ENCODE results near the gene ZHX3.
A peak's percentile ranks its signal among the peaks of the same experiment; 100 is the strongest.

The ZHX3 gene

DNA sequence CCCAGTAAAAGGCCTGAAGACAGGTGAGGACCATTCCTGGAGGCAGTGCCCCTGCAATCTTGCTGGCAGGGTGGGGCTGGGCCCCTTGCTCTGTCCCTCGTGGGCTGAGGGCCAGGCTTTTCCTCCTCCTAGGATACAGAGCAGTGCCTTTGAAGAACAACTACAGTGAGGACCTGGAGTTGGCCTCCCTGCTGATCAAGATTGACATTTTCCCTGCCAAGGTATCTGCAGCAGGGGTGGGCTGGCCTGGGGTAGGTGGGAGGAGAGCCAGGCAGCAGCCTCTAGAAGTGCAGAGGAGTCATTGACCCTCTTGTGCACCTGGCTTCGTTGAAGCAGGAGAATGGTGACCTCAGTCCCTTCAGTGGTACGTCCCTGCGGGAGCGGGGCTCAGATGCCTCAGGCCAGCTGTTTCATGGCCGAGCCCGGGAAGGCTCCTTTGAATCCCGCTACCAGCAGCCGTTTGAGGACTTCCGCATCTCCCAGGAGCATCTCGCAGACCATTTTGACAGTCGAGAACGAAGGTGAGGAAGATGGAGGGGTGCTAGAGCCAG, 143.7 kb downstream of the ZHX3 start:
- peaks cover 82% of the 10 kb centered on the region; the same call in 1 of the 2 replicates for H3K36me3 ChIP-seq (ENCODE audit: insufficient read depth, low read length)
- peaks cover 14% of the 10 kb centered on the region for H4K20me1 ChIP-seq (ENCODE audit: insufficient read depth, low read length, poor library complexity, severe bottlenecking)

DNA sequence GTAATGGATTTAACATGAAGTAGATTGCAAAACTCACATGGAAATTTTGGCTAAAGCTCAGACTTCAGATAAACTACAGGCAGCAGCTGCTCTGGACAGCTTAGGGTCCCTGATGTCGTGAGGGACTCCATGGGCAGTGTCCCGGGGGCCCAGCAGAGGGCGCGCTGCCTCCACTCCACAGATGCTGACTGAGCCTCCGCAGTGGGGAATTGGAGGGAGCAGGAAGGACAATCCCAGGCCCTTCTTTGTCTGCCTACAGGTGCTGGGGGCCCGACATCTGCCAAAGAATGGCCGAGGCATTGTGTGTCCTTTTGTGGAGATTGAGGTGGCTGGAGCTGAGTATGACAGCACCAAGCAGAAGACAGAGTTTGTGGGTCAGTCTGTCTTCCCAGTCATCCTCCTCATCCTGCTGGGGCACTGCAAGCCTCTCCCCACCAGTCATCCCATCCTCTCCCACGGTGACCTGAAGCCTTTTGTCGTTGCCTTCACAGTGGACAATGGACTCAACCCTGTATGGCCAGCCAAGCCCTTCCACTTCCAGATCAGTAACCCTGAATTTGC, 144.3 kb downstream of the ZHX3 start:
- no peaks in the 10 kb centered on the region for H3K9me3 ChIP-seq (ENCODE audit: insufficient read depth, low read depth, low read length)
- H2AFZ ChIP-seq (ENCODE audit: low read length): no peak overlapping the region
- peaks cover 89% of the 10 kb centered on the region; the same call in 1 of the 2 replicates for H3K36me3 ChIP-seq (ENCODE audit: insufficient read depth, low read length)
- peaks cover 20% of the 10 kb centered on the region for H4K20me1 ChIP-seq (ENCODE audit: insufficient read depth, low read length, poor library complexity, severe bottlenecking)
- peaks cover under 1% of the 10 kb centered on the region for H3K4me1 ChIP-seq (ENCODE audit: insufficient read depth, low read length, poor library complexity, severe bottlenecking)
- H3K4me2 ChIP-seq (ENCODE audit: low read depth, low read length, poor library complexity, severe bottlenecking): no peak overlapping the region
- H3K9ac ChIP-seq (ENCODE audit: low read depth, low read length, poor library complexity, severe bottlenecking): no peak overlapping the region
- no peaks in the 10 kb centered on the region for H3F3A ChIP-seq (ENCODE audit: low read depth)
- no peak overlapping the region for H3K4me3 ChIP-seq (ENCODE audit: low read length, poor library complexity, severe bottlenecking)
- TF ChIP-seq, protein P1, sequence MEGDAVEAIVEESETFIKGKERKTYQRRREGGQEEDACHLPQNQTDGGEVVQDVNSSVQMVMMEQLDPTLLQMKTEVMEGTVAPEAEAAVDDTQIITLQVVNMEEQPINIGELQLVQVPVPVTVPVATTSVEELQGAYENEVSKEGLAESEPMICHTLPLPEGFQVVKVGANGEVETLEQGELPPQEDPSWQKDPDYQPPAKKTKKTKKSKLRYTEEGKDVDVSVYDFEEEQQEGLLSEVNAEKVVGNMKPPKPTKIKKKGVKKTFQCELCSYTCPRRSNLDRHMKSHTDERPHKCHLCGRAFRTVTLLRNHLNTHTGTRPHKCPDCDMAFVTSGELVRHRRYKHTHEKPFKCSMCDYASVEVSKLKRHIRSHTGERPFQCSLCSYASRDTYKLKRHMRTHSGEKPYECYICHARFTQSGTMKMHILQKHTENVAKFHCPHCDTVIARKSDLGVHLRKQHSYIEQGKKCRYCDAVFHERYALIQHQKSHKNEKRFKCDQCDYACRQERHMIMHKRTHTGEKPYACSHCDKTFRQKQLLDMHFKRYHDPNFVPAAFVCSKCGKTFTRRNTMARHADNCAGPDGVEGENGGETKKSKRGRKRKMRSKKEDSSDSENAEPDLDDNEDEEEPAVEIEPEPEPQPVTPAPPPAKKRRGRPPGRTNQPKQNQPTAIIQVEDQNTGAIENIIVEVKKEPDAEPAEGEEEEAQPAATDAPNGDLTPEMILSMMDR (conservative IDR thresholded peaks at IDR 0.05; ENCODE audit: low read length): peak; percentile 95
- no peak for TF ChIP-seq EZH2phosphoT487 (IDR thresholded peaks at IDR 0.05; ENCODE audit: borderline replicate concordance)
- no peaks in the 10 kb centered on the region for H3K27me3 ChIP-seq (ENCODE audit: insufficient read depth, low read length, poor library complexity, severe bottlenecking)
- no peaks in the 10 kb centered on the region for H3K9me2 ChIP-seq (replicated peaks; ENCODE audit: low read depth, low read length)
- no peaks in the 10 kb centered on the region for H3K79me2 ChIP-seq (ENCODE audit: insufficient read depth, low read length)

More for the DNA sequence above, 143.7 kb downstream of the ZHX3 start:
- Histone ChIP-seq H3K9me3 (ENCODE audit: insufficient read depth, low read depth, low read length) (no peaks in the 10 kb centered on the region), H3K4me3 (ENCODE audit: low read length, poor library complexity, severe bottlenecking) (no peak overlapping the region), H3K4me1 (ENCODE audit: insufficient read depth, low read length, poor library complexity, severe bottlenecking) (no peaks in the 10 kb centered on the region), H3K9me2 (replicated peaks; ENCODE audit: low read depth, low read length) (no peaks in the 10 kb centered on the region), H3K79me2 (ENCODE audit: insufficient read depth, low read length) (no peaks in the 10 kb centered on the region), H3F3A (ENCODE audit: low read depth) (no peaks in the 10 kb centered on the region), H3K4me2 (ENCODE audit: low read depth, low read length, poor library complexity, severe bottlenecking) (no peak overlapping the region), H3K9ac (ENCODE audit: low read depth, low read length, poor library complexity, severe bottlenecking) (no peak overlapping the region), H3K27me3 (ENCODE audit: insufficient read depth, low read length, poor library complexity, severe bottlenecking) (no peaks in the 10 kb centered on the region), H2AFZ (ENCODE audit: low read length) (no peak overlapping the region)
- no peak for TF ChIP-seq EZH2phosphoT487 (IDR thresholded peaks at IDR 0.05; ENCODE audit: borderline replicate concordance)
- TF ChIP-seq, protein P1 (conservative IDR thresholded peaks at IDR 0.05; ENCODE audit: low read length): no peak

DNA sequence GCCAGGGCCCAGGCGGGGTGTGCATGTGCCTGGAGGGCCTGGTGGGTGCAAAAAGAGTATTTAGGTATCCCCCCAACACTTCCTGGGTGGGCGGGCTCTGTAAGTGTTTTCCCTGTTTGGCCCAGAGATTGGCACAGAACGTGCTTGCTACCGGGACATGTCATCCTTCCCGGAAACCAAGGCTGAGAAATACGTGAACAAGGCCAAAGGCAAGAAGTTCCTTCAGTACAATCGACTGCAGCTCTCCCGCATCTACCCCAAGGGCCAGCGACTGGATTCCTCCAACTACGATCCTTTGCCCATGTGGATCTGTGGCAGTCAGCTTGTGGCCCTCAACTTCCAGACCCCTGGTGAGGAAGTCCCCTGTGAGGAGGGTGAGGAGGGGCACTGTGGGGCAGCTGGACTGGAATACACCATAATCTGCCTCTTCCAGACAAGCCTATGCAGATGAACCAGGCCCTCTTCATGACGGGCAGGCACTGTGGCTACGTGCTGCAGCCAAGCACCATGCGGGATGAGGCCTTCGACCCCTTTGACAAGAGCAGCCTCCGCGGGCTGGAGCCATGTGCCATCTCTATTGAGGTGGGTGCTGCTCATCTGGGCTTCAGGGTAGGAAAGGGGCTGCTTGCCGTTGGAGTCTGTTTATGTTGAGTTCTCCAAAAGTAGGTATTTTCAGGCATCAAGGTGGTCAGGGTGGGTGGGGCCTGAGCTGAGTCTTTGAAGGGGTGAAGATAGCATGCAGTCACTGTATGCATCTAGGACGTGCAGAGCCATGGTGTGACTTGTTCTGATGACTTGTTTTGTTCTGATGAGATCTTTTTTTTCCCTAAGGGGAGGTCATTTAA, 145.0 kb downstream of the ZHX3 start:
- Histone ChIP-seq H3K36me3 (ENCODE audit: insufficient read depth, low read length) (peaks cover 95% of the 10 kb centered on the region; the same call in 1 of the 2 replicates), H2AFZ (ENCODE audit: low read length) (no peak overlapping the region)

More for the DNA sequence above, 145.0 kb downstream of the ZHX3 start:
- Histone ChIP-seq H3F3A (ENCODE audit: low read depth) (no peaks in the 10 kb centered on the region), H3K9me3 (ENCODE audit: insufficient read depth, low read depth, low read length) (no peaks in the 10 kb centered on the region), H3K9ac (ENCODE audit: low read depth, low read length, poor library complexity, severe bottlenecking) (no peak overlapping the region), H3K4me1 (ENCODE audit: insufficient read depth, low read length, poor library complexity, severe bottlenecking) (peaks cover 8% of the 10 kb centered on the region), H3K4me3 (ENCODE audit: low read length, poor library complexity, severe bottlenecking) (no peak overlapping the region), H3K9me2 (replicated peaks; ENCODE audit: low read depth, low read length) (no peaks in the 10 kb centered on the region), H3K27me3 (ENCODE audit: insufficient read depth, low read length, poor library complexity, severe bottlenecking) (no peaks in the 10 kb centered on the region), H3K79me2 (ENCODE audit: insufficient read depth, low read length) (no peaks in the 10 kb centered on the region), H4K20me1 (ENCODE audit: insufficient read depth, low read length, poor library complexity, severe bottlenecking) (peaks cover 23% of the 10 kb centered on the region), H3K4me2 (ENCODE audit: low read depth, low read length, poor library complexity, severe bottlenecking) (no peak overlapping the region)
- TF ChIP-seq EZH2phosphoT487 (IDR thresholded peaks at IDR 0.05; ENCODE audit: borderline replicate concordance): no peak
- TF ChIP-seq, protein P1 (conservative IDR thresholded peaks at IDR 0.05; ENCODE audit: low read length): no peak
